Karpas-422 (cell line): ENCODE data around the gene CASQ1. TPM values are rescaled to one million over a fixed set of nuclear protein-coding genes. Genes with fewer than 3 reads are reported as not detected.

ENCODE experiments used
- DNase-seq: peaks from one replicate; pipeline ENCODE4 v3.0.0-alpha.2; 2015
- H2AFZ ChIP-seq: fragments of 200-600 bp; sonication (generic); 2 replicates; pipeline ENCODE4 v1.6.1; 2014; ENCODE audit warnings: antibody characterized with exemption, low read length, mixed read lengths
- H3K27ac ChIP-seq: fragments of 200-600 bp; sonication (generic); 2 replicates; pipeline ENCODE4 v1.5.1; 2014; ENCODE audit warnings: mild to moderate bottlenecking, low read length, moderate library complexity
- H3K27me3 ChIP-seq: fragments of 200-600 bp; sonication (generic); 2 replicates; pipeline ENCODE4 v1.6.1; 2014; ENCODE audit warnings: low read length, mixed read lengths
- H3K36me3 ChIP-seq: fragments of 200-600 bp; sonication (generic); 2 replicates; pipeline ENCODE4 v1.6.1; 2014; ENCODE audit warnings: low read length, mixed read lengths; ENCODE audit not compliant: insufficient read depth
- H3K4me1 ChIP-seq: fragments of 200-600 bp; sonication (generic); 2 replicates; pipeline ENCODE4 v1.6.1; 2014; ENCODE audit warnings: mild to moderate bottlenecking, low read length, mixed read lengths
- H3K4me2 ChIP-seq: fragments of 200-600 bp; sonication (generic); 2 replicates; pipeline ENCODE4 v1.6.1; 2014; ENCODE audit warnings: low read length, low read depth, mild to moderate bottlenecking; ENCODE audit not compliant: poor library complexity, severe bottlenecking
- H3K4me3 ChIP-seq: fragments of 200-600 bp; sonication (generic); 2 replicates; pipeline ENCODE4 v1.5.1; 2014; ENCODE audit warnings: mild to moderate bottlenecking, antibody characterized with exemption, low read length, mixed read lengths
- H3K79me2 ChIP-seq: fragments of 200-600 bp; sonication (generic); 2 replicates; pipeline ENCODE4 v1.6.1; 2014; ENCODE audit warnings: mild to moderate bottlenecking, low read length, mixed read lengths
- H3K9ac ChIP-seq: fragments of 200-600 bp; sonication (generic); 2 replicates; pipeline ENCODE4 v1.6.0; 2014; ENCODE audit warnings: low read length
- H3K9me2 ChIP-seq: fragments of 200-600 bp; sonication (generic), shearing (Covaris generic); replicated peaks from 2 replicates; pipeline ENCODE4 v1.6.0; 2014; ENCODE audit warnings: mild to moderate bottlenecking, low read length, moderate library complexity; ENCODE audit not compliant: insufficient read depth
- H3K9me3 ChIP-seq: fragments of 300-700, 200-600 bp; sonication (generic); 2 replicates; pipeline ENCODE4 v1.6.1; 2014; ENCODE audit warnings: low read length, mixed read lengths
- H4K20me1 ChIP-seq: fragments of 200-600 bp; sonication (generic); 2 replicates; pipeline ENCODE4 v1.6.1; 2014; ENCODE audit warnings: mild to moderate bottlenecking, antibody characterized with exemption, low read length, low read depth; ENCODE audit not compliant: insufficient read depth
- total RNA-seq: library from RNA; depleted of rRNA; stranded (reverse); fragments of >200 nt; shearing (Covaris generic); gene quantifications from 2 replicates; pipeline ENCODE4 v1.2.3, GENCODE V29; 2014; ENCODE audit warnings: low replicate concordance

Gene CASQ1
- total RNA-seq, 1 experiment from 2014 or later, result not detected

DNA sequence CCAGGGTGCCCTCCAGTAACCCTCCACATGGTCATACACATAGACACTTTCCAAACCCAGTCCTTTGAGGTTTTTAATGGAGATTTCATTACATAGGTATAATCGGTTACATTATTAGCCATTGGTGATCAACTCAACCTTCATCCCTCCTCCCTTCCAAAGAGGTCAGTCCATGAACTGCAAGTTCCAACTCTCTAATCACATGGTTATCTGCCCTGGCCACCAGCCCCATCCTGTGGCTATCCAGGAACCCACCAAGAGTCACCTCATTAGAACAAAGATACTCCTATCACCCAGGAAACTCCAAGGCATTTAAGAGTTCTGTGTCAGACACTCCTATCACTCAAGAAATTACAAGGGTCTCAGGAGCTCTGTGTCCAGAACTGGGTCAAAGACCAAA, 26.8 kb upstream of the CASQ1 start:
- DNase-seq, result no peak

DNA sequence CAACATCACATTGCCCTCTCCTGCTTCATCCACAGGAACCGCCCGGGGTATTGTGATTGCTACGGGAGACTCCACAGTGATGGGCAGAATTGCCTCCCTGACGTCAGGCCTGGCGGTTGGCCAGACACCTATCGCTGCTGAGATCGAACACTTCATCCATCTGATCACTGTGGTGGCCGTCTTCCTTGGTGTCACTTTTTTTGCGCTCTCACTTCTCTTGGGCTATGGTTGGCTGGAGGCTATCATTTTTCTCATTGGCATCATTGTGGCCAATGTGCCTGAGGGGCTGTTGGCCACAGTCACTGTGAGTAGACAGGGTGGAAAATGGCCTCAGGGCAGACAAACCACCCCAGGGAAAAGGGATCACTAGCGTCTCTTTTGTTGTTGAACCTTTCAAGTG, 26.3 kb upstream of the CASQ1 start:
- H3K9ac ChIP-seq, result no peak overlapping the region
- H3K36me3 ChIP-seq, result no peaks in the 10 kb centered on the region
- H3K79me2 ChIP-seq, result no peaks in the 10 kb centered on the region
- H3K4me2 ChIP-seq, result no peak overlapping the region
- H3K27ac ChIP-seq, result no peak overlapping the region
- DNase-seq, result no peak
- H2AFZ ChIP-seq, result no peak overlapping the region
- H3K4me1 ChIP-seq, result peaks cover 5% of the 10 kb centered on the region
- no peaks in the 10 kb centered on the region for H3K27me3 ChIP-seq
- H4K20me1 ChIP-seq, result no peaks in the 10 kb centered on the region
- H3K9me2 ChIP-seq, result no peaks in the 10 kb centered on the region
- no peak overlapping the region for H3K4me3 ChIP-seq
- no peaks in the 10 kb centered on the region for H3K9me3 ChIP-seq

More for the DNA sequence above, 26.8 kb upstream of the CASQ1 start:
- Histone ChIP-seq H3K27me3 (no peaks in the 10 kb centered on the region), H3K4me2 (no peak overlapping the region), H3K27ac (no peak overlapping the region), H3K9me3 (no peaks in the 10 kb centered on the region), H3K36me3 (no peaks in the 10 kb centered on the region), H2AFZ (no peak overlapping the region), H3K79me2 (no peaks in the 10 kb centered on the region), H3K9me2 (no peaks in the 10 kb centered on the region), H3K4me3 (no peak overlapping the region), H4K20me1 (no peaks in the 10 kb centered on the region), H3K9ac (no peak overlapping the region), H3K4me1 (peaks cover under 1% of the 10 kb centered on the region)

DNA sequence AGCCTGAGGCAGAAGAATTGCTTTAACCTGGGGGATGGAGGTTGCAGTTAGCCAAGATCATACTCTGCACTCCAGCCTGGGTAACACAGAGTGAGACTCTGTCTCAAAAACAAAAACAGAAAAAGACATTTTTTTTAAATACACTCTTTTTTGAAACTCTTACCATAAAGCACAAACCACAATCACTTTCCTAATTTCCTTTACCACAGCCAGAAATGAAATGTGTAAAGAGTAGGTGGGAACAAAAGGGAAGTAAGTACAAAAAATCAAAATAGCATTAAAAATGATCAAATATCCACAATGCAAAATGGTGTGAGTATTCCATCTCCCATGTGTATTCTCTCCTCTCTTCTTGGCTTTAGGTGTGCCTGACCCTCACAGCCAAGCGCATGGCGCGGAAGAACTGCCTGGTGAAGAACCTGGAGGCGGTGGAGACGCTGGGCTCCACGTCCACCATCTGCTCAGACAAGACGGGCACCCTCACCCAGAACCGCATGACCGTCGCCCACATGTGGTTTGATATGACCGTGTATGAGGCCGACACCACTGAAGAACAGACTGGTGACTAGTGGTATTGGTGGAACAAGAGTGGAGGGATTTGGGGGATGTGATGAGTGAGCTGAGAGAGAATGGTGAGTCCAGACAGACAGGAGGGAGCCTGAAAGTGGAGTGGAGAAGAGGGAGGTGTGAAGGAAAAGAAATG, 24.1 kb upstream of the CASQ1 start:
- Histone ChIP-seq H3K4me2 (no peak overlapping the region), H3K4me3 (no peak overlapping the region), H3K4me1 (peaks cover 14% of the 10 kb centered on the region), H3K36me3 (no peaks in the 10 kb centered on the region), H4K20me1 (no peaks in the 10 kb centered on the region), H3K9me2 (no peaks in the 10 kb centered on the region), H3K27me3 (no peaks in the 10 kb centered on the region), H3K9ac (no peak overlapping the region), H3K27ac (no peak overlapping the region), H2AFZ (no peak overlapping the region), H3K9me3 (no peaks in the 10 kb centered on the region), H3K79me2 (no peaks in the 10 kb centered on the region)
- no peak for DNase-seq

DNA sequence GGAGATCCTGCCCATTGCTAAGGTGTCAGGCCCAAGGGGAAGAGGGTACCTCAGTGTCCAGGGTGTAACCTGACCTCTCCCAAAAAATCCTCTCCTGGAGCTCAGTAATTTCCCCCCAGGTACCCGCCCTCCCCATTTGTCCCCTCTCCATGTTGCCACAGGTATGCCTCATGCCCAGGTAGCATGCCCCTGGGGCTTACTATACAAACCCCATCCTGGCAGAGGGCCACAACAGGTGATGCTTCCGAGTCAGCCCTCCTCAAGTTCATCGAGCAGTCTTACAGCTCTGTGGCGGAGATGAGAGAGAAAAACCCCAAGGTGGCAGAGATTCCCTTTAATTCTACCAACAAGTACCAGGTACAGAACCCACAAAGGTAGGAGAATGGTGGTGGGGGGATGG, 23.3 kb upstream of the CASQ1 start:
- H3K4me2 ChIP-seq, result no peak overlapping the region
- H3K4me3 ChIP-seq, result no peak overlapping the region
- DNase-seq, result no peak
- H3K9me2 ChIP-seq, result no peaks in the 10 kb centered on the region
- no peak overlapping the region for H2AFZ ChIP-seq
- no peaks in the 10 kb centered on the region for H3K27me3 ChIP-seq
- H3K4me1 ChIP-seq, result peaks cover 14% of the 10 kb centered on the region
- no peaks in the 10 kb centered on the region for H3K79me2 ChIP-seq
- no peaks in the 10 kb centered on the region for H3K9me3 ChIP-seq
- H3K9ac ChIP-seq, result no peak overlapping the region
- H3K36me3 ChIP-seq, result no peaks in the 10 kb centered on the region
- no peak overlapping the region for H3K27ac ChIP-seq
- no peaks in the 10 kb centered on the region for H4K20me1 ChIP-seq

DNA sequence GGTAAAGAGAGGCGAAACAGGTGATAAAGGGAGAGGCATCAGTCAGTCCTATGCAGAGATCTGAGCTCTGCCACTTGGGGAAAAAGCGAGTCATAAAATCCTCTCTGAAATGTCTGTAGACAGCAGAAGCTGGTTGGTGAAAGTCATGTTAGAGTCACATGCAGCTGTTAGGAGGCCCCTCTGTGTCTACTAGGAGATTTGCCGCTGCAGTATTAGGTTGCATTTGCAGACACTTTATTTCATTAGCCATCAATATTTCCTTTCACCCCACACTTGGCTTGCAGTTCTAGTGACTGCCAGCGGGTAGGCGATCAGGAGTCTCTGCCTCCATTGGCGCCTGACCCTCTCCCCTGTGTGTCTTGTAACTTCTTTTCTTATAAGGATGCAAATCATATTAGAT, 22.8 kb upstream of the CASQ1 start:
- no peaks in the 10 kb centered on the region for H3K9me3 ChIP-seq
- no peaks in the 10 kb centered on the region for H3K27me3 ChIP-seq
- H3K36me3 ChIP-seq, result no peaks in the 10 kb centered on the region
- H3K9me2 ChIP-seq, result no peaks in the 10 kb centered on the region
- no peak overlapping the region for H2AFZ ChIP-seq
- H3K9ac ChIP-seq, result no peak overlapping the region
- H4K20me1 ChIP-seq, result no peaks in the 10 kb centered on the region
- peaks cover 14% of the 10 kb centered on the region for H3K4me1 ChIP-seq
- no peak overlapping the region for H3K4me3 ChIP-seq
- no peak overlapping the region for H3K4me2 ChIP-seq
- no peaks in the 10 kb centered on the region for H3K79me2 ChIP-seq
- H3K27ac ChIP-seq, result no peak overlapping the region
- no peak for DNase-seq

DNA sequence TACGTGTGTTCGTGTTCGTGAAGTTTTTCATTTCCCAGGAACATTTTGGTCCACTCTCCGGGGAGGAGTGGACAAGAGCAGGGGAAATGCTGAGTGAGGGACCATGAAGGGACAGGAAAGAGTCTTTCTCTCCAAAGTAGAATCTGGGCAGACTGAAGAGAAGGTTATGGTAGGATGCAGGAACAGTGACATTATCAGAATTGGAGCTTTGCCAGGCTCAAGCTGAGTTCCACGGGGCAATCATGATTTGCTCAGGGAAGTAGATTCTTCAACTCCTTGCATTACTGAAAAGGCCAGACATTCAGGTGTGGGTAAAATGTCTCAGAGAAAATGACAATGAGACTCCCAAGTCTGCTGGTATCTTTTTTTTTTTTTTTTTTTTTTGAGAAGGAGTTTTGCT, 22.4 kb upstream of the CASQ1 start:
- H4K20me1 ChIP-seq, result no peaks in the 10 kb centered on the region
- H3K9me2 ChIP-seq, result no peaks in the 10 kb centered on the region
- H3K27ac ChIP-seq, result no peak overlapping the region
- no peak for DNase-seq
- H3K27me3 ChIP-seq, result no peaks in the 10 kb centered on the region
- no peak overlapping the region for H3K9ac ChIP-seq
- H3K4me2 ChIP-seq, result no peak overlapping the region
- no peaks in the 10 kb centered on the region for H3K9me3 ChIP-seq
- no peaks in the 10 kb centered on the region for H3K79me2 ChIP-seq
- no peak overlapping the region for H2AFZ ChIP-seq
- no peak overlapping the region for H3K4me3 ChIP-seq
- H3K4me1 ChIP-seq, result peaks cover 14% of the 10 kb centered on the region
- H3K36me3 ChIP-seq, result no peaks in the 10 kb centered on the region

DNA sequence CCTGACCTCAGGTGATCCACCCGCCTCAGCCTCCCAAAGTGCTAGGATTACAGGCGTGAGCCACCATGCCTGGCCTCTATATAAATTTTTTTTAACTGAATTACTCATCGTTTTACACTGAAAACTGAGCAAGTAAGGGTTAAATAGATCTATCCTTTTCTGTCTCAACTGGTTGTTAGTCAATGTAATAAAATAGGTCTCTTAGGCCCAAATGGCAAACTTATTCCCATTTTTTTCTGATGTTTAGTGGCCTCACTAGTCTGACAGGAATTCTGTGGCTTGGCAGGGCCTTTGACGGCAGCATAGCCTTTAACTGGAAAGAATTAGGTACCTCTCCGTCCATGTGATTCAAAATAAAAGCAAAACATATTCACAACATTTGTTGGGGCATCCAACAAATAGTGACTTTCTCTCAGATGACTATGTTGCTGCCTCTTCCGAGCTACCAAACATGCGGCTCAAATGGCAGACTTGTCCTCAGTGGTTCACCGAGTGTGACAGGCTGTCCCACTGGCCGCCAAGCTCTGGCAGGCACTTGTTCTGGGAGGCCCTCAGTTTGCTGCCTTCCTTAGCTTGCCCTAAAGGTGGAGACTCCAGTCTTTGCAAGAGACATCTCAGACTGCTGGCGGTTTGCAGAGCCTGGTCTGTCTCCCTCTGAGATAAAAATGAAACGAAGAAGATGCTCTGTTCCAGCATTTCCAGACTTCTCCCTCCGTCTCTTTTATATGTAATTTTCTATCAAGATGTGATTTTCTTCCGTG, 21.6 kb upstream of the CASQ1 start:
- Histone ChIP-seq H3K9me2 (no peaks in the 10 kb centered on the region), H2AFZ (peak overlapping the region; percentile 52)

DNA sequence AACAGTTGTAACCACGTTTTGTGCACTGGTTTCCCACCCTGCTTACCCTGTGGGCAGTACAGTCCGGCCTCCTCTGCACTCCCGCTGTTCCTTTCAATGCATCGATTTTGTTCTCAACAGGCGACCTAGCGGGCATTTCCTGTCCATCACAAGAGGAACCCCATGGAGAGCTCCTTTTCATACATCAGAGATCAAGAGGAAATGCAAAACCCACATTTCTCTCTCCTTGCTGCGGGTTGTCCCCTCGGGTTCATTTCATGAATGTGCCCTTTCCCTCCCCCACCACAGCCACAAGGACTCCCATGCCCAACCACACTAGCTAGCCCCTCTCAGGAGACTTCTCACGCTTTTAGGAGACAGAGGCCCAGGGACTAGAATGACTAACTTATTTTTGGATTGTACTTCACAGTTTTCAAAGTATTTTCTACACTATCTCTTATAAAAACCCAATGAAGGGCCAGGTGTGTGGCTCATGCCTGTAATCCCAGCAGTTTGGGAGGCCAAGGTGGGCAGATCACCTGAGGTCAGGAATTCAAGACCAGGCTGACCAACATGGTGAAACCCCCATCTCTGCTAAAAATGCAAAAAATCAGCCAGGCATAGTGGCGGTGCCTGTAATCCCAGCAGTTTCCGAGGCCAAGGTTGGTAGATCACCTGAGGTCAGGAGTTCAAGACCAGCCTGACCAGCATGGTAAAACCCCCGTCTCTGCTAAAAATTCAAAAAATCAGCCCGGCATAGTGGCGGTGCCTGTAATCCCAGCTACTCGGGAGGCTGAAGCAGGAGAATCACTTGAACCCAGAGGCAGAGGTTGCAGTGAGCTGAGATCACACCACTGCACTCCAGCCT, 20.6 kb upstream of the CASQ1 start:
- H3K27me3 ChIP-seq, result no peaks in the 10 kb centered on the region
- H3K79me2 ChIP-seq, result no peaks in the 10 kb centered on the region
- H3K9me2 ChIP-seq, result no peaks in the 10 kb centered on the region
- H3K4me2 ChIP-seq, result peak overlapping the region; percentile 33
- H4K20me1 ChIP-seq, result no peaks in the 10 kb centered on the region
- no peak overlapping the region for H3K27ac ChIP-seq
- DNase-seq, result peak; percentile 53
- peak overlapping the region; percentile 15; the same call in 1 of the 2 replicates for H3K9ac ChIP-seq
- H3K9me3 ChIP-seq, result no peaks in the 10 kb centered on the region
- peak overlapping the region; percentile 52 for H2AFZ ChIP-seq
- H3K4me3 ChIP-seq, result peak overlapping the region; percentile 0; the same call in 1 of the 2 replicates
- peaks cover 14% of the 10 kb centered on the region for H3K4me1 ChIP-seq
- H3K36me3 ChIP-seq, result no peaks in the 10 kb centered on the region

More for the DNA sequence above, 21.6 kb upstream of the CASQ1 start:
- H3K9ac ChIP-seq, result peak overlapping the region; percentile 15; the same call in 1 of the 2 replicates
- H3K4me2 ChIP-seq, result peak overlapping the region; percentile 33
- no peak overlapping the region for H3K27ac ChIP-seq
- no peak for DNase-seq
- H3K36me3 ChIP-seq, result no peaks in the 10 kb centered on the region
- H4K20me1 ChIP-seq, result no peaks in the 10 kb centered on the region
- H3K27me3 ChIP-seq, result no peaks in the 10 kb centered on the region
- peak overlapping the region; percentile 0; the same call in 1 of the 2 replicates for H3K4me3 ChIP-seq
- H3K9me3 ChIP-seq, result no peaks in the 10 kb centered on the region
- peaks cover 14% of the 10 kb centered on the region for H3K4me1 ChIP-seq
- H3K79me2 ChIP-seq, result no peaks in the 10 kb centered on the region
